RCC 7860 (cell line): ENCODE results near the gene UBE3D.
"Not testable (repeated sequence)": the region's sequence is repeated elsewhere in the genome, so short reads cannot be mapped to it uniquely, and the experiment has no call there.

Source experiments
- DNase-seq: peaks from one replicate; pipeline ENCODE4 v3.0.0-alpha.2; 2015; ENCODE audit warnings: low spot score
- FAIRE-seq: peaks from 2 replicates; lab custom pipeline; 2012; peaks lifted over from hg19 to GRCh38; lab: Jason Lieb, UNC

The UBE3D gene

DNA sequence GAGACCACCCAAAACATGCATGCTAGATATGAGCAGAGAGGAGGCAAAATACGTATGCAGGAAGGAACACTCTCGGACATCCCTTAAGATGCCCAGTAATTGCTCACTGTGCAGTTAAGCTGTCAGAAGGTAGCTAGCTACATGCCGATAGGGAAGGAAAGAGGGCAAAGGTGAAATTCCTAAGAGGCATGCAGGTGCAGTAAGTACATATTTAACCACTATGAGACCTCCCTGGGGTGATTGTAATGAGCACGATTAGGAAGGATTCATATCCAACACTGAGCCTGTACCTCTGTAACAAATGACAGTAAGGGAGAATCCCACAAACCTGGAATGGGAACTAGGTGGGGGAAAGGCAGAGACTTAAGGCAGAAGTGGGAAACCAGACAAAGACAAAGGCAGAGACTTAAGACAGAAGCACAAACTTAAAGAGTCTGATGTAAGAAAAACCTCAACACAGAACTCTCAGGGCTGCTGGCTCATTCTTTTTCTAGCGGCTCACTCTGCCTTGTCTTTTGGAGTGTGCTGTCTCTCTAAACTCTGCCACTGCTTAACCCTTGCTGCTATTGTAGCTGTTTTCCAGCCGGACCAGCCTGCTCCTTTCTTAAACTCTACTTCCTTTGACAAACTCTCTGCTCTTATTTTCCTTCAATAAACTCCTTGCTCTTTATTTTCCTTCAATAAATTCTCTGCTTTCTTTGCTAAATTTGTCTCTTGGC lies 148.1 kb downstream of the UBE3D start:
- peak; percentile 9 for DNase-seq
- no peak for FAIRE-seq

DNA sequence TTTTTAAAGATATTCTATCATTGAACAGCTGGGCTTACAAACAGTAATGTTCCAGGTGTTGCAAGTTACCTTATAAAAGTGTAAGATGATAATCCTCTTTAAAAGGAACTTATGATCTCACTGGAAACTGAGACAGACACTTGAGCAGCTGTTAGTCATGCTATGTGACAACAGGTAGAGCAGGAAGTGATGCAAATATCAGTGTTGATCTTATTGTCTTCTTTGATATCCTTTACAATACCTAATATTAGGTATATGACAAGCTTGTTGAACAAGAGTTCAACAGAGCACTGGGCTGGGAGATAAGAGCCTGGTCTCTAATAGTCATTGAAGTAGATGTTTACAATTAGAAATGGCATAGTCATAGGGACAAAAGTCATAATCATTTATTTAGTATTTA lies 150.0 kb downstream of the UBE3D start:
- no peak for FAIRE-seq
- DNase-seq: no peak

DNA sequence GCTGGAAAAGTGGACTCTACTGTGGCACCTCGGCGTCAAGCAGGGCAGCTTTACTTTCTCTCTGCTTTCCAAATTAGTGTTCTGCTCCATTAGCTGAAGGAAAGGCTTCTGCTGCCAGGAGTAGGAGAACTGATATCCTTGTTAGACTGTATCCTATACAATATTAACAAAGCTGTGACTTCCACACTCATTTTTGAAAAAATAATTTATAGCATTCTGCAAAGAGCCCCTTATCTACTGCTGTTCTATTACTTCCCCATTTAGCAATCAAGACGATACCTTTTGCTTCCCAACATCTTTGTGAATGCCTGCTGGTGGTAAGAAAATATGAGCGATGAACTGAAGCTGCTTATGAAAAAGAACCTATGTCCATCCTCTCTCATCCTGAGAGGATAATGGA lies 151.1 kb downstream of the UBE3D start:
- DNase-seq (no peak), FAIRE-seq (no peak)

DNA sequence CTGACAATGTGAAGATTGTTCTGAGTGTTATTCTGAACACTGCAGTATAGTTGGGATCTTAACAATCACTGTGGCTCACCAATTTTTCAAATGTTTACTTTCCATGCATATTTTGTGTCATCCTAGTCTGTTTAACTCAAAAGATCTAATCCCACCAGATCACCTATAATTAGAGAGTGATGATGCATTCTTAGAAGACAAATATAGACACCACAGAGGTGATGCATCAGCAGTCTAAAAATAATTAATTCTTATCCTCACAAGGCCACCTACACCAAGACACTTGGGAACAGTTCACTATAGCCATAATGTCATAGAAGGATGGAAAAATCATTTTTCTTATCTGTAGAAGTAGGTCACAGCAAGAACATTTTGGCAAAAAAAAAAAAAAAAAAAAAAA lies 154.8 kb downstream of the UBE3D start:
- DNase-seq (no peak), FAIRE-seq (no peak)

DNA sequence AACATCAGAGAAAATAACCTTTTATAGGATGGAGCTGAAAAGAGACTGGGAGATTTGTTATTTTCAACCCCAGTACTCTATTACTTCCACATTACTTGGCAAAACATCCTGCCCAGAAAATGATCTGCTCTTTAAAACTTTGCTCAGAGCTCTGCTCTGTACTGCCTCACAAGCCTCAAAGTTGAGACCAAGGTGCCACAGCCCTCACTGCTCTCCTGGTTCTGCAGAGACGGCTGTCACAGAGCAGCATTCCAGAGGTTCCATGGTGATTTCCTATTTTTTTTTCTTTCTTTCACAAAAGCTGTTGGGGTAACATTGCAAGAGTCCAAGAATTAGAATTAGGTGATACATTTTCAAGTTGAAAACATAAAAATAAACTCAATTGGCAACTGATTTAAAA lies 155.2 kb downstream of the UBE3D start:
- no peak for DNase-seq
- FAIRE-seq: no peak

DNA sequence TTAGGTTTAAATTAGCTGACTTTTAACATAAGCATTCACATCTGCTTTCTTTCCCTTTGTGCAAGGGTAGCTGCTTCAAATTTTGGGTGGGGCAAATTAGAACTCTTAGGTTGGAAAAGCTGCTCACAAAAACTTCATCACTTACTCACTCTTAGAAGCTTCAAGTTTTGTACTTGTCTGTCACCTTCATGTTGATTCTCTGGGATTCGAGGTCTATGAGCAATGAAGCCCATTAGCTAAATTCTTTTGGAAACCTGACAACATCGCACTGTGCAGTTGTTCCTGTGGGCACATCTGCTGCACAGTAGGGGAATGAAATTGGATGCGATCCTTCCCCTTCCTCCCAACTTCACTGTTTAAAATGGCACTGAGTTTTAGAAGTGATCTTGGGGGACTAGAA lies 156.1 kb downstream of the UBE3D start:
- no peak for FAIRE-seq

DNA sequence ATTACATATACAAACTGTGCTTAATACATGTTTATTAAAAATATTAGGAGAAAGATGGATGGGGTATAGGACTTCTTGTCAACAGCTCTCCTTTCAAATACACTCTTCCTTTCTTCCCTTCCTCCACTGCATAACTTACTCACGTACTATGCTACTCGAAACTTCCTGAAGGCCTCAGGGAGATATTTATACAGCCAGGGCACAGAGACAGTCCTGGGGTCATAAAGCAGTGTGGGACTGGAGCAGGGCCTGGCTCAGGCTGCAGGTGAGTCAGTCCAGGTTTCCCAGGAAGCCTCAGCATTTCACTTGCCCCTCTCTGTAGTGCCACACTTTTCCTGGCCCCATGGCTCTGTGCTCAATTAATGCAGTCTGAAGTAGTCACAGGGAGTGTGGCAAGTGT lies 157.0 kb downstream of the UBE3D start:
- no peak for DNase-seq

More for the DNA sequence above, 156.1 kb downstream of the UBE3D start:
- DNase-seq: no peak

DNA sequence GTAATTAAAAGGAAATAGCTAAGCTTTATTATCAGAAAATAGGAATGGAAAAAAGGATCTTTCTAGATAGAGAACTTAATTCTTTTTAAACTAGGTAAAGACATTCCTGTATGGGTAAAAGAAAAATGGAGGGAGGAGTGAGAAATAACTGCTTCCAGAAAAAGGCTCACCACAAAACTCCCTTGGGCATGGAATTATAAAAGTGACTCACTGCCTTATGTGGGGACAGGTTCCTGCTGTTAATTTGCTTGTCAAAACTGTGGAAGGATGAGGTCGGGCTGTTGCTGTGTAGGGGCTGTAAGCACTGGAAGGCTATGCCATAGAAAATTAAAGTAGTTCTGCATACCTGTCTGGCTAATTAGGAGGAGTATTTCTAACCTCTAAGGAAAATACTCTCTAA lies 158.7 kb downstream of the UBE3D start:
- DNase-seq: peak; percentile 55
- peak; percentile 87 for FAIRE-seq

More for the DNA sequence above, 157.0 kb downstream of the UBE3D start:
- no peak for FAIRE-seq

DNA sequence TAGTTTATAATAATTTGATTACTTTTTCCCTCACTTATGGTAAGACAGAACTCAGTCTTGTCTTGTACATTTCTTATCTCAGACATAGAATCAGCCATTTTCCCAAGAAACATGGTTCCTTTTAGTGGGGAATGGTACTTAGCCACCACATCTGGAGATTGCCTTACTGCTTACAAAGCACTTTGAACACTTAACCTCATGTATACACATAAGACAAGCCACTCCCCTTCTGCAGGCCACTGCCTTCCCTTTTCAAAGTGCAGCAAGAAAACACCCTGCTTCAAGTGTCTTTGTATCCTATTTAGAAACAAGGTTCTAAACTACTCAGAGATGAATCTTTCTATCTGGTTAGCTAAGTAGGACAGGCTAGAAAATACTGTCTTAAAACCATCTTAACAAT lies 159.2 kb downstream of the UBE3D start:
- FAIRE-seq (peak; percentile 4), DNase-seq (no peak)

DNA sequence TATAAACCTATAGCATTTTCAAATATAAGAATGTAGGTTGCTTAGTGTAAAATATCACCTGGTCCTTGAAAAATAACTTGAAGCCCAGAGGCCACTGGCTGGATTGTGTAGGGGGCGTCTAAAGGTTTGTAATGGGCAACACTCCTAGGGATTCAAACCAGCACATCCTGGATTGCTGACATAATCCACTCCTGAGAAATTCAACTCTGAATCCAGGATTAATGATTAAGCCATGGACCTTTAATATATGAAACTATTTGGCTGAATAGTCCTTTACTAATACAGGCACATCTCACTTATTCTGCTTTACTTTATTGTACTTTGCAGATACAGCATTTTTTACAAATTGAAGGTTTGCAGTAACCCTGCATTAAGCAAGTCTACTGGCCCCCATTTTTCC lies 160.8 kb downstream of the UBE3D start:
- FAIRE-seq: peak; percentile 81
- peak; percentile 42 for DNase-seq

DNA sequence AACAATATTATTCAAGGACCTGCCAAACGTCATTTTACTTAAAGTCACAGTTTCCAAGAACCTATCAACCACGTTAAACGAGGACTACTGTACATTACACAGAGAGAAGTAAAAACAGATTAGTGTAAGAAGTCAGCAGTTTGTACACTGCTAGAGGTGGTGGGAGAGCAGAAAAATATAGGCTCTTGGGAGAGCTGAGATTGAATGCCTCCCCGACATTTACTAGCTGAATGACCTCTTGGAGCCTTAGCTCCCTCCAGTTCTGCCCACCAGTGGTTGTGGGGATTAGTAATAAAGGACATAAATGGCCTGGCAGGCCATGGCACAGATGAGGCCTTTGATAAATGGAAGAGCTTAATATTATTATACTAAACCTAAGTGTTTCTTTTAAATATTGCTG lies 161.4 kb downstream of the UBE3D start:
- FAIRE-seq (no peak), DNase-seq (no peak)

DNA sequence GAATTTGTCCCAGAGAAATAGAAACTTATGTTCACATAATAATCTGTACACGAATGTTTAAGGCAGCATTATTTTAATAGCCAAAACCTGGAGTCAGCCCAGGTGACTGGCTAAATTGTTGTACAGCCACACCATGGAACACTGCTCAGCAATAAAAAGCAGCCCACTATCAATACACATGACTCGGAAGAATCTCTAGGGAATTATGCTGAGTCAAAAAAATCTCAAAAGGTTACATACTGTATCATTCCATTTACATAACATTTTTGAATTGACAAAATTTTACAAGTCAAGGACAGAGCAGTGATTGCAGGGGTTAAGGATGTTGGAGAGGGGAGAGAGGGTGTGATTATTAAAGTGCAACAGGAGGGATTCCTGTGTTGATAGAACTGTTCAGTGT lies 163.4 kb downstream of the UBE3D start:
- DNase-seq (no peak), FAIRE-seq (no peak)

DNA sequence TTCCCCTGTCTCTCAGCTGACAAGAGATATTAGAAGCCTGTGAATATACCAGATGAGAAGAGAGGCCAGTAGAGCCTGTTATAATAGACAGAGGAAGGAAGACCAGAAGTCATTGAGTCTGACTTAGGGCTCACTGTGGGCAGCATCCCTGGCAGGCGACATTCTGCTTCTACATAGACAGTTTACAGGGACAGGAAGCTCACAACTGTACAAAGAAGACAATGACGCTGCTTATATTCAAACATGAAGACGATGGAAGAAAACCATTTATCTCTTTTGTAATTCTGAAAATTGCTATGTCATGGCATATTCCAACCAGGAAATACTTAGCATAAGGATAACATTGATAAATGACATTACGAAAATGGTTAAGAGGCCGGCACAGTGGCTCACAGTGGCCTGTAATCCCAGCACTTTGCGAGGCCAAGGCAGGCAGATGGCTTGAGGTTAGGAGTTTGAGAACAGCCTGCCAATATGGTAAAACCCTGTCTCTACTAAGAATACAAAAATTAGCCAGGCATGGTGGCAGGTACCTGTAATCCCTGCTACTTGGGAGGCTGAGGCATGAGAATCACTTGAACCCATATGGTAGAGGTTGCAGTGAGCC lies 170.9 kb downstream of the UBE3D start:
- no peak for DNase-seq
- FAIRE-seq: no peak

DNA sequence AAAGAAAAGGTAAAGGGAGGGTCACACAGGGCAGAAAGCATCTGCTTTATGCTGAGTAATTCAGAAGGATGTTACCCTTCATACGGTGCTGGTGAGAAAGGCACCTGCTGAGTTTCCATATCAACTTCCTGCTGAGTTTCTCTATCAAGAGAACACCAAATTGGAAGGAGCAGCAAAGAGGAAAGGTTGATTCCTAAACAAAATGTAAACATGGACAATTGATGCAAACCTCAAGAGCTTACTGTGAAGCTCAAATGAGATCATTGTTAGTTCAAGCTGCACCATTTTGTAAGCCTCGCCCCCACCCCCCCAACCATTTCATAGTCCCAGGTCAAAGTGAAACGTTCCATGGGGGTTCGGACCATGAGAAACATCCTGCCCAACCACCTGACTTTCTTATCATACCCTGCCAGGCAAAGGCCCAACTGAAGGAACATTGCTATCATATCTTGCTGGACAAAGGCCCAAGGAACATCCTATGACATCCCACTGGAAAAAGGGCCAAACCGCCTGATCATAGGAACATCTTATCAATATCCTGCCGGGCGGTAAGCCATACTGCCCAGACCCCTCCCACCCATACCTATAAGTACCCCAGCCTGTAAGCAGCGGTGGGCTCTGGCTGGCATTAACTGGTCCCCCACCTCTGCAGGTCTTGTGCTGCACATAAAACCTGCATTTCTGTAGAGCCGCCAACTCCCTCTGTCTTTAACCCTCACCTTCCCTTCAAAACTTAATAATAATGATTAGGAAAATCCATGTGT lies 171.6 kb downstream of the UBE3D start:
- DNase-seq: no peak
- FAIRE-seq: no peak

DNA sequence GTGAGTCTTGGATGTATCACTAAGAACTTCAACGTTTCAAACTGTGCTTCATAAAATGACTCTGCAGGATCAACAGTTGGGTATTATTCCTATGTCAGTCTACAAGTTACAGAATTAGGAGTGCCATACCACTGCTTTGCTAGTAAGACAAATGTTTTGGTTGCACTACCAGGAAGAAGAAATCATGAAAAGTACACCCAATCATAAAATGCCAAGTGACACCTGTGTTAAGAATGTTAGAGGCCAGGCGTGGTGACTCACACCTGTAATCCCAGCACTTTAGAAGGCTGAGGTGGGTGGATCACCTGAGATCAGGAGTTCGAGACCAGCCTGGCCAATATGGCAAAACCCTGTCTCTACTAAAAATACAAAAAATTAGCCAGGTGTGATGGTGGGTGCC lies 174.1 kb downstream of the UBE3D start:
- FAIRE-seq, DNase-seq: not testable (repeated sequence)

DNA sequence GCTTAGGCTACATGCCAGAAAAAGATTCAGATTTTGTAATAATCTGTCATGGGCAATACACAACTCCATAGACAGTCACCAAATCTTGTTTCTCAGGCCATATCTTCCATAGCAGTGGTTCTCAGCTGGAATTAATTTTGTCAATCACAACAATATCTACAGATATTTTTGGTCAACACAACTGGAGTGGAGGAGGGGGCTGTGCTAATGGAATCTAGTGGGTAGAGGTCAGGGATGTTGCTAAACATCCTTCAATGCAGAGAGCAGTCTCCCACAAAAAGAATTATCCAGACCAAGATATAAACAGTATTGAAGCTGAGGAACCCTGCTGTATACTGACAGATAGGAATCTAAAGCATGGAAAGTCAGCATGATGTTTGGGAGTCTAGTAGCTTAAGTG lies 174.6 kb downstream of the UBE3D start:
- FAIRE-seq: no peak
- no peak for DNase-seq

DNA sequence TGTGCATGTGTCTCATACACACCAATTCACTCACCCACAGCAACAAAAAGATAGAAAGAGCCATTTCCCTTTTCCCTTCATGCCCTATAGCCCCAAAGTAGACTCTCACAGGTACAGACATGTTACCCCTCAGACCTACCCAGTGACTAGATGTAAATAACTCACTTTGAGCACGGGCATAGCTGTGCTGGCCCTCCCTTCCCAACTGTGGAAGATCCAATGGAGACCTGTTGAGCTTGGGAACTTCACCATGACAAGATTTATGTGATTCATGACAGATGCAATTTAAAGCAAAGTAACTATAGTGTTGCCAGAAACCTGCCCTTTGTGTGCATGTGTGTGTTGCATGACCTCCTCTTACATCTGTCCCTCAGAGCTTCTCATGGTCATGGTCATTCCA lies 175.4 kb downstream of the UBE3D start:
- FAIRE-seq (no peak), DNase-seq (no peak)

DNA sequence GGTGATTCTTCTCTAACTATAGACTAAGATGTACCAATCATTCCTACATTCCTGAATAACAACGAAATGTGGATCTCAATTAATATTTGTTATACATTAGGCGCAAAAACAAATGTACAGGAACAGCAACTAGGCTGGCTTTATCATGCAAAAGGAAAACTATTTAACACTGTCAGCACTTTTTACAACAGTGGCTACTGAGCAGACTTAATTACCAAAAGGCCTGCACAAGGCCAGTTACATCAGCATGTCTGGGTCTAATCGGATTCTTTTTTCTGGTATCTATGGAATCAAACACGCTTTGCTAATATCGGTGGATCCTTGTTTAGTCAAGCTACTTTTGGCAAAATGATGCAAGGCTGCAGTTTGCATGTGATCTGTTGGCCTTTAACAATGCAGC lies 176.5 kb downstream of the UBE3D start:
- FAIRE-seq: no peak

DNA sequence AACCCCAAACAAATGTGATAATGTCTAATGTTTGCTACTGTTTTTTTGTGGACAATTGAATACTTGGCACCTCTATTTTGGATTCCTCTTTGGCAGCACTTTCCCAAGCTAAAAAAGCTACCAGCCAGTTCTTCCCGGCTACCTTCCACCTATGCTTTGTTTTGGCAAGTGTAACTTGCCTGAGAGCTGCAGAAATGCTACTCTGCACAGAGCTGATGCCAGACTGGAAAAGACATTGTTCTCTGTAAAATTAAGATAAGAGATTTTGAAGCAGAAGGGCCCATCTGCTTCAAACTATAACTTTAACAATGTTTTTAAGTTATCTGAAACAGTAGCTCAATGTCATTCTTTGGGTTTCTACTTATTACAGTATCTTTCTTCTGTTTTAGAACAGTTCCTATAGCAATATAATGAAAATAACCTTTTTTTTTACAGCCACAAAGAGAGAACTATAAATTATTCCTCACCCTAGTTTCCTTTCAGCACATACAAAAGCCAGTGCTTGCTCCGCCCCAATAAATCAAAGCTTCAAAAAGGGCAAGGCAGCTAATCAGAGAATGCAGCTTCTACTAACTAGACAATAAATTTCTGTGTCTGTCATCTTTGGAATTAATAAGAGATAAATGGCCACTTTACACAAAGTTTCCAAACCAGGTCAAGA lies 183.1 kb downstream of the UBE3D start:
- no peak for DNase-seq
- no peak for FAIRE-seq

More for the DNA sequence above, 176.5 kb downstream of the UBE3D start:
- no peak for DNase-seq

DNA sequence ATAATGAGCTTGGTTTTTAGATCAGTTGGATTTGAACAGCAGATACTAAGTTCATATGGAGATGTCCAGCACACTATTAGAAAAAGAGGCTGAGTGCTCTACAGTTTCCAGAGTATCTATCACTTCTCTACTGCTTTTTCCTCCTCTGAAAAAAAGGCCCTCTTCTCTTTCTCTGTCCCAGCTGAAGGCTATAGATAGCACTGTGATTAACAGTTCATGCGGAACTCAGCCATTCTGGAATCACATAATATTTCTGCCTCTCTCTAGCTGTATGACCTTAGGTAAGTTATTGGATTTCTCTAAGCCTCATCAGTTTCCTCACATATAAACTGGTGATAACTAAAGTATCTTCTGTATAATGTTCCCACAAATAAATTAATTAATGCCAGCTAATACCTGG lies 184.1 kb downstream of the UBE3D start:
- FAIRE-seq: no peak
- DNase-seq: no peak

DNA sequence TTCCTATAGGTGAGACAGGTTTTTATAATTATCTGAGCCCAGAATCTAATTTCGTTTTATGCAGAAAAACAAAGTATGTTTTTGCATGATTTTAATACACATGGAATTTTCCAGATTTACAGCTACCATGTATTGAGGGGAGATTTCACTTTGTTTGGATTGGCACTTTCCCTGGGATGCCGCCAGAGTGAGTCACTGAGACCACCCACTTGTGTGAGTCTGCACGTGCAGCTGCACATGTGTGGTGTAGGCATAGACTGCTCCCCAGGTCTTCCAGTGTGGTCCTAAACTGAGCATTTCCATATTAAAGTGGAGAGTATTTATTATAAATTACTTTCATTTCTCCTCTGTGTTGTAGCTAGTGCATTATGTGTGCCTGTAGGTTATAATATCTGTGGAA lies 186.8 kb downstream of the UBE3D start:
- DNase-seq (no peak), FAIRE-seq (no peak)
